Umbilical cord (tissue), 2 donors: ENCODE results near the gene TEX12. TPM values are rescaled to one million over a fixed set of nuclear protein-coding genes. Genes with fewer than 3 reads are reported as not detected.

Experiments used
- DNase-seq: peaks from one replicate; pipeline ENCODE4 v3.0.0-alpha.2; 2015; ENCODE audit warnings: low spot score
- total RNA-seq: library from RNA; depleted of rRNA; stranded (reverse); fragments of >200 nt; gene quantifications from one replicate; pipeline ENCODE4 v1.2.3, GENCODE V29; 2014; ENCODE audit warnings: low replicate concordance; ENCODE audit not compliant: insufficient read depth

TEX12 gene
- total RNA-seq, 1 donor from 2014 or later = 3.1 TPM

DNA sequence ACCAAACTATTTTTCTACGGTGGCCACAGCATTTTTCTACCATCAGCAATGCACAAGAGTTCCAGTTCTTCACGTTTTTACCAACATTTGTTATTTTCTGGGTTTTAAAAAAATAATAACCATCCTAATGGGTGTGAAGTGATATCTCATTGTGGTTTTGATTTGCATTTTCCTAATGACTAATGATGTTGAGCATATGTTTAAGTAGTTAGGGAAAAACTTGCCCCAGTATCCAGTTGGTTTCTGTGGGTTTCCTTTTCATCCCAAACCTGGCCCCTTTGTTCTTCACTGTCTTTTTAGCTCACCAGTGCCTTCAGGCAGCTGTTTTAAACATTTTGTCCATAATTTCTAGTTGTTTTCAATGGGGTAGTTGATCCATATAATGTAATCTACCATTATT is 44.4 kb downstream of the TEX12 start:
- no peak for DNase-seq

DNA sequence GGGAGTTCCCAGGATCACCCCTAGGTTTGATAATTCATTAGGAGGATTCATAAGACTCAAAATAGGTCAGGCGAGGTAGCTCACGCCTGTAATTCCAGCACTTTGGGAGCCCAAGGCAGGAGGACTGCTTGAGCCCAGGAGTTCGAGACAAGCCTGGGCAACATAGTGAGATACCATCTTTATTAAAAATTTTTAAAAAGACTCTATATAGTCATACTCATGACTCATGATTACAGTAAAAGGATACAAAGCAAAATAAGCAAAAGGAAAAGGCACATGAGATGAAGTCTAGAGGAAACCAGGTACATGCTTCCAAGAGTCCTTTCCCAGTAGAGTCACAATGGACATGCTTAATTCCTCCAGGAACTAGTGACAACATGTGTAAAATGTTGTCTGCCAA is 45.1 kb downstream of the TEX12 start:
- DNase-seq = no peak

GRCh38 chr11:112212710-112213109 is 45.5 kb downstream of the TEX12 start:
- no peak for DNase-seq

GRCh38 chr11:112213753-112214152 is 46.6 kb downstream of the TEX12 start:
- DNase-seq = no peak

DNA sequence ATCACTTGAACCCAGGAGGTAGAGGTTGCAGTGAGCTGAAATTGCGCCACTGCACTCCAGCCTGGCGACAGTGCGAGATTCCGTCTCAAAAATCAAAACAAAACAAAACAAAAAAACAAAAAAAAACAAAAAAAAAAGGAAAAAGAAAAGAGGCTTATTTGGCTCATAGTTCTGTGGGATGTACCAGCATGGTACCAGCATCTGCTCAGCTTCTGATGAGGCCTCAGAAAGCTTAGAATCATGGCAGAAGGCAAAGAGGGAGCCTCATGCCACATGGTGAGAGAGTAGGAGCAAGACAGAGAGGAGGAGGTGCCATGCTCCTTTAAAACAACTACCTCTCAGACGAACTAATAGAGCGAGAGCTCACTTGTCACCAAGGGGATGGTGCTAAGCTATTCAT is 48.4 kb downstream of the TEX12 start:
- no peak for DNase-seq

GRCh38 chr11:112216561-112217105 is 49.5 kb downstream of the TEX12 start:
- no peak for DNase-seq

DNA sequence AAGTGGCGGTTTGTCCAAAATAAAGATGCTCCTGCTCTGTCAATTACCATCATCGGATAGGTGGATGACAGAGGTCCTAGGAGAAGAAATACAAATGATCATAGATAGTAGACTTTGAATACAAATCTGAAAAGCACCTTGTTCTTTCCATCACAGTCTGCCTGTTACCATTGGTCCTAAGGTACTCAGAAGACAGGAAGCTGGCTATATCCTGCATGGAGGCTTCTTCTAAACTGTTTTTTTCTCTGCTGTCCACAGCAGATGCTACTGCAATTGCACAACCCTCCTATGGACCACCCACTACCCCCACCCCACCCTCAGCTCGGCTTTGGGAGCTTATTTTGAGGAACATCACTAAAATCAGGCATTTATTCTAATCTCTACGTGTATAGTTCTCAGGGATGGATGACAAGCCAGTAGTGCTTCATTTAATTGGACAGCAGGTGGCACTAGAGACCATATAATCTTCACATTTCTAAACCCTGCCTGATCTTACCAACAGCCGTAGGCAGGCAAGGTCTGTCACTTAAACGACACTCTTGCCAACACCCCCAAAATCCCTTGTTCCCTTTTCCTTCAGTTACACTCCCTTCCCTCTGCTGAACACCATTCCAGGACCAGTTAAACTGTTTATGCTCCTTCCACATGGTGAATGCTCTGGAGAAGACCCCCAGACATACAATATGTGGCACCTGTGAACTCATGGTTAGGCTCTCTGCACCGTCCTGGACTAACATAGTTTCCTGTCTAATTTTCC is 52.5 kb downstream of the TEX12 start:
- DNase-seq = peak; percentile 84

GRCh38 chr11:112221274-112221835 is 54.2 kb downstream of the TEX12 start:
- DNase-seq = no peak

Other genes starting within 250 kb of the TEX12 start
- 1.9 TPM for gene C11orf52, start 248.5 kb upstream of the TEX12 start, total RNA-seq
- 79.0 TPM for gene DIXDC1, start 230.0 kb upstream of the TEX12 start, total RNA-seq
- 16.6 TPM for gene DLAT, start 142.0 kb upstream of the TEX12 start, total RNA-seq
- not detected for gene PIH1D2, start 93.4 kb upstream of the TEX12 start, total RNA-seq
- 18.3 TPM for gene NKAPD1, start 93.1 kb upstream of the TEX12 start, total RNA-seq
- gene TIMM8B, start 80.6 kb upstream of the TEX12 start, total RNA-seq = 37.3 TPM
- gene SDHD, start 80.5 kb upstream of the TEX12 start, total RNA-seq = 110 TPM
- 16.9 TPM for gene IL18, start 3.3 kb upstream of the TEX12 start, total RNA-seq
- gene BCO2, start 8.1 kb downstream of the TEX12 start, total RNA-seq = 22.1 TPM
- gene PTS, start 59.1 kb downstream of the TEX12 start, total RNA-seq = 60.7 TPM
- gene PLET1, start 93.5 kb downstream of the TEX12 start, total RNA-seq = not detected